Neuron (in vitro differentiated cells): ENCODE results near the gene ACTL10.
"Not testable (repeated sequence)": the region's sequence is repeated elsewhere in the genome, so short reads cannot be mapped to it uniquely, and the experiment has no call there.

Experiments
- H2AFZ ChIP-seq: one replicate; pipeline ENCODE4 v1.6.1; 2013; ENCODE audit warnings: low read depth, mild to moderate bottlenecking, inconsistent platforms, low read length, moderate library complexity
- H3K27me3 ChIP-seq: one replicate; pipeline ENCODE4 v1.6.1; 2013; ENCODE audit warnings: low read length; ENCODE audit not compliant: insufficient read depth
- H3K36me3 ChIP-seq: one replicate; pipeline ENCODE4 v1.6.1; 2013; ENCODE audit warnings: low read length; ENCODE audit not compliant: insufficient read depth
- H3K4me1 ChIP-seq: one replicate; pipeline ENCODE4 v1.6.1; 2013; ENCODE audit warnings: low read length; ENCODE audit not compliant: insufficient read depth
- H3K4me3 ChIP-seq: 2 replicates; pipeline ENCODE4 v1.5.1; 2013; ENCODE audit warnings: mild to moderate bottlenecking, low read length, moderate library complexity
- H3K9me3 ChIP-seq: one replicate; pipeline ENCODE4 v1.6.1; 2013; ENCODE audit warnings: low read length

ACTL10 gene

DNA sequence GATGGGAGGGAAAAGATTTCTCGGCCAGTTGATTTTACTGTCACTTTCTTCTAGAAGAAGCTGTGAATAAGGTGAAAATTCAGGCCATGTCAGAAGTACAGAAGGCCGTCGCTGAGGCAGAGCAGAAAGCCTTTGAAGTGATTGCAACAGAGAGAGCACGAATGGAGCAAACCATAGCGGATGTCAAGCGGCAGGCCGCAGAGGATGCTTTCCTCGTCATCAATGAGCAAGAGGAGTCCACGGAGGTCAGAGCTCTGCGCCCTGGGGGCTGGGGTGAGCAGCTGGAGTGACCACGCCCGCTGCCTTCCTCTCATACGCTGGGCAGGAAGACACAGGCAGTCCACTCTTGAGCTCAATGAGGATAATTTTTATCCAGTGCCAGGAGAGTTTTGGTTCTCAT lies 26.5 kb upstream of the ACTL10 start:
- no peaks in the 10 kb centered on the region for H3K4me1 ChIP-seq
- no peak overlapping the region for H3K4me3 ChIP-seq
- H3K9me3 ChIP-seq, result no peaks in the 10 kb centered on the region
- peaks cover 57% of the 10 kb centered on the region for H3K36me3 ChIP-seq
- H3K27me3 ChIP-seq, result no peaks in the 10 kb centered on the region
- H2AFZ ChIP-seq, result no peak overlapping the region

DNA sequence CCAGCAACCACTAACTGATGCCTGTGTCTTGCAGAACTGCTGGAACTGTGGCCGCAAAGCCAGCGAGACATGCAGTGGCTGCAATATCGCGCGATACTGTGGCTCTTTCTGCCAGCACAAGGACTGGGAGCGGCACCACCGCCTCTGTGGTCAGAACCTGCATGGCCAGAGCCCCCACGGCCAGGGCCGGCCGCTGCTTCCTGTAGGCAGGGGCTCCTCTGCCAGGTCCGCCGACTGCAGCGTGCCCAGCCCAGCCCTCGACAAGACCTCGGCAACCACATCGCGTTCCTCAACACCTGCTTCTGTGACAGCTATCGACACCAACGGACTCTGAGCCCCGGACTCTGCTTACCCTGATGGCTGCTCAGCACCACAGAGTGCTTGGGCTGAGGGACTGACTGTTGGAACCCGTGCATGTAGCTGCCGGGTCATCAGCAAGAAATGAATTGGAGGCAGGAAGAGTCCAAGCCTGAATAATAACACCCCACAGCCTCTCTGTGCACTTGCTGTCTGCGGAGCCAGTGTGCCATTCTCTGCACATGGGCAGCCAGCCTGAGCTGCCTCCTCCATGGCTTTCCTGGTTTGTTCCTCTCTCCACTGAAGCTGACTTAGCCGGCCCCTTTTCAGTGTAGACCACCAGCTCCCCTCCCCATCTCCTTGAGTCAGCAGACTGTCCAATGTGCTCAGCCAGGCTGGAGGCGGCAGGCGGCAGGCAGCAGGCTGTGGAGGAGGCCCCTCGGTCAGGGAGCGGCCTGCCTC lies 22.3 kb upstream of the ACTL10 start:
- no peaks in the 10 kb centered on the region for H3K27me3 ChIP-seq
- H3K36me3 ChIP-seq, result peaks cover 45% of the 10 kb centered on the region
- H2AFZ ChIP-seq, result no peak overlapping the region
- no peak overlapping the region for H3K4me3 ChIP-seq
- peaks cover 3% of the 10 kb centered on the region for H3K4me1 ChIP-seq
- H3K9me3 ChIP-seq, result no peaks in the 10 kb centered on the region

- no peak overlapping the region for H3K4me3 ChIP-seq
- no peaks in the 10 kb centered on the region for H3K27me3 ChIP-seq
- no peaks in the 10 kb centered on the region for H3K9me3 ChIP-seq
- H3K36me3 ChIP-seq, result peaks cover 42% of the 10 kb centered on the region
- H2AFZ ChIP-seq, result no peak overlapping the region
- peaks cover 3% of the 10 kb centered on the region for H3K4me1 ChIP-seq
These were observed 21.7 kb upstream of the ACTL10 start for GRCh38 chr20:33645072-33645358.

GRCh38 chr20:33645396-33645795 lies 21.3 kb upstream of the ACTL10 start:
- no peak overlapping the region for H3K4me3 ChIP-seq
- no peaks in the 10 kb centered on the region for H3K27me3 ChIP-seq
- H3K9me3 ChIP-seq, result no peaks in the 10 kb centered on the region
- peaks cover 39% of the 10 kb centered on the region for H3K36me3 ChIP-seq
- H2AFZ ChIP-seq, result no peak overlapping the region
- H3K4me1 ChIP-seq, result peaks cover 3% of the 10 kb centered on the region

DNA sequence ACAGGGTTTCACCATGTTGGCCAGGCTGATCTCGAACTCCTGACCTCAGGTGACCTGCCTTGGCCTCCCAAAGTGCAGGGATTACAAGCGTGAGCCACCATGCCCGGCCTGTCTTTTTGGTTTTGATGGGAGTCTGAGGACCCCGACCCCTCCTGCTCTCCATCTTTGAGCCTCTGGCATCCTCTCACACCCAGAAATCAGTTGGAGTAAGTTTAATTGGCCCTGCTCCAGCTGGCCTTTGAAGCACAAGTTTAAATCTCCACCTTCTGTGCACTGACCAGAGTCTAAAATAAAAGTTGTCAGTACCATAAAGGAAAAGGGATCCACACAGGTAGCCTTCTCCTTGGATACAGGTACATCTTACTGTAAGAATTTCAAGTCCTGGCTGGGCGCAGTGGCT lies 20.6 kb upstream of the ACTL10 start:
- H3K9me3 ChIP-seq, result no peaks in the 10 kb centered on the region
- no peak overlapping the region for H2AFZ ChIP-seq
- H3K27me3 ChIP-seq, result no peaks in the 10 kb centered on the region
- no peak overlapping the region for H3K4me3 ChIP-seq
- peaks cover 3% of the 10 kb centered on the region for H3K4me1 ChIP-seq
- H3K36me3 ChIP-seq, result peaks cover 37% of the 10 kb centered on the region

- H3K27me3 ChIP-seq, H3K9me3 ChIP-seq, H2AFZ ChIP-seq, H3K4me3 ChIP-seq, H3K4me1 ChIP-seq: not testable (repeated sequence)
- H3K36me3 ChIP-seq, result peaks cover 29% of the 10 kb centered on the region
These were observed 19.7 kb upstream of the ACTL10 start for GRCh38 chr20:33646959-33647602.

DNA sequence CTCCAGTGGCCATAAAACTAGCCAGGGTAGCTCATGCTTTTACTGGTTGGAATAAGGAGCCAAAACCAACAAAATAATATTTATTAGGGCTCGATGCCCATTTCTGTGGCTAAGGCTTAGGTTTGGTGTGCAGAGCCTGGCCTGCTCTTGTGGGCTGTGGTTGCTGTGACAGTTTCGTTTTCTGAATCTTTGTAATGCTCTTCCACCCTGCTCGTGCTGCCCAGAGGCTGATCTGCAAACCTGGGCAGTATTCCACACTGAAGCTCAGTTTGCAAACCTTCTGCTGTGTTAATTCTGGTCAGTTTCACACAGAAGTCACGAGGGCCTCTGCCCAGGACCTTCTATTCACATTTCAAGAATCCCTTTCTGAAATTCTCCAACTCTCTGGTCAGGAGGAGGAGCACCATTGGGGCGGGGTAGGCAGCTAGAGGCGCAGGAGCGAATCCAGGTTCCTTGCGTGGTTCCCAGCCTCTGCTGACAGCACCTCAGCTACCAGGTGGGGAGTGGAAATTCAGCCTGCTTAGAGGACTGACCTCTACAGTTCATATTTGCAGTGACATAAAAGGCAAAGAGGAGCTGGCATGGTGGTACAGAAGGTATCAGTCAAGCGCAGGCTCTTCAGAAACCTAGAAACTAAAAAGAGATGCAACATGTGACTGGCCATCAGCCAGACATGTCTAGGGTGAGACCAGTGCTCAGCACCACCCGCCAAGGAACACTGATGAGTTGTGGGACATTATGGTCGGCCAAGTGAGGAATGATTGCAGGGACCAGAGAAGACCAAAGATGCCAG lies 18.9 kb upstream of the ACTL10 start:
- Histone ChIP-seq H3K4me1 (peaks cover 3% of the 10 kb centered on the region), H3K27me3 (no peaks in the 10 kb centered on the region), H3K4me3 (no peak overlapping the region), H2AFZ (no peak overlapping the region), H3K36me3 (peaks cover 26% of the 10 kb centered on the region), H3K9me3 (no peaks in the 10 kb centered on the region)

DNA sequence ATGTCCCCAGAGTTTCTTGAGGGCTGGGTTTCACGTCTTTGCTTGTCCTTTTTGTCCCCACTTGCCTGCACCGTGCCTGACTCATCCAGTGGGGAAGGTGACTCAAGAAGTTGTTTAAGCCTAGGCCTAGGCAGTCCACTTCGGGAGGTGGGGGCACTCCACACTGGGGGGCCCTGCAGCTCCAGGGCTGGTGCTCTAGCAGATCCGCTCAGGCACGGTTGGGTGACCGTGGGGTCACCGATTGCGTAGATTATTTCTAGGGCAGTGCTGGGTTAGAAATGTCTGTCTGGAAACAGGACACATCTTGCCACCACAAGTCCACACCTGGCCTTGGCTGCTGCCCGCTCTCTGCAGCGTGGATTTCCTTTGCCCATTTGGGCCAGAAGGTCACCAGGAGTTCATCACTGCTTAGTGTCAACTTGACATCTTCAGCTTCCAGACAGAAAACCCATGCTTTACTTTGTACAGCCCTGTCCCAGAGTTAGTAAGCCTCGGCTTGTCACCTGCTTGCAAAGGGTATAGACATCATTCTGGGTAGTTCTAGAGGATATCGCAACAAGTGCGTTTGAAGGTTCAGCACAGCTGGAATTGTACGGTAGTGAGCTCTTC lies 18.2 kb upstream of the ACTL10 start:
- H2AFZ ChIP-seq, result no peak overlapping the region
- no peak overlapping the region for H3K4me3 ChIP-seq
- H3K27me3 ChIP-seq, result no peaks in the 10 kb centered on the region
- H3K4me1 ChIP-seq, result peaks cover 3% of the 10 kb centered on the region
- peaks cover 26% of the 10 kb centered on the region for H3K36me3 ChIP-seq
- H3K9me3 ChIP-seq, result no peaks in the 10 kb centered on the region

DNA sequence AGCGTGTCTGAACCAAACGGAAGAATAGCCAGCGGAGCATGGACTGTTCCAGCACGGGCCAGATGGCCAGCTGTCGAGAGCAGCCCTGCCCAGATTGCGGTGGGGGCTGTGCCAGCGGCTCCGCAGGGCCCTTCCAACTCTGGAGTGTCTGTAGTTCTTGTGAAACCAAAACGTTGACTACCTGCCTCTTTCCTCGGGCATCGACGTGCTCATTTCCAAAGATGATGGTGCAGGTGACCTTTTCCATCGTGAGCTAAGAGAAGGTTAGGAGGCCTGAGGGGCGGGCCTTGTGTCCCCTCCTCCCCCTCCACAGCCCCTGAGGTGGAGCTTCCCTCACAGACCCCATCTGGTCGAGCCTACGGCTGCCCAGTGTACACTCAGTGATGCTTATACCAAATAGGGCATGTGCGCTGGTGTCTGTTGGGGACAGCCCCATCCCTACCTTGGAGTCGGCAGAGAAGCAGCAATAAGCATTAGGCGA lies 17.5 kb upstream of the ACTL10 start:
- Histone ChIP-seq H3K4me1 (peaks cover 3% of the 10 kb centered on the region), H3K27me3 (no peaks in the 10 kb centered on the region), H2AFZ (no peak overlapping the region), H3K36me3 (peaks cover 21% of the 10 kb centered on the region), H3K4me3 (no peak overlapping the region), H3K9me3 (no peaks in the 10 kb centered on the region)

GRCh38 chr20:33650111-33650752 lies 16.5 kb upstream of the ACTL10 start:
- Histone ChIP-seq H3K27me3 (no peaks in the 10 kb centered on the region), H3K4me3 (no peak overlapping the region), H3K9me3 (no peaks in the 10 kb centered on the region), H3K4me1 (peaks cover 3% of the 10 kb centered on the region), H3K36me3 (peaks cover 11% of the 10 kb centered on the region), H2AFZ (no peak overlapping the region)

GRCh38 chr20:33650753-33651561 lies 15.8 kb upstream of the ACTL10 start:
- no peak overlapping the region for H3K4me3 ChIP-seq
- no peaks in the 10 kb centered on the region for H3K9me3 ChIP-seq
- H3K36me3 ChIP-seq, result peaks cover 7% of the 10 kb centered on the region
- peaks cover 3% of the 10 kb centered on the region for H3K4me1 ChIP-seq
- no peak overlapping the region for H2AFZ ChIP-seq
- no peaks in the 10 kb centered on the region for H3K27me3 ChIP-seq

DNA sequence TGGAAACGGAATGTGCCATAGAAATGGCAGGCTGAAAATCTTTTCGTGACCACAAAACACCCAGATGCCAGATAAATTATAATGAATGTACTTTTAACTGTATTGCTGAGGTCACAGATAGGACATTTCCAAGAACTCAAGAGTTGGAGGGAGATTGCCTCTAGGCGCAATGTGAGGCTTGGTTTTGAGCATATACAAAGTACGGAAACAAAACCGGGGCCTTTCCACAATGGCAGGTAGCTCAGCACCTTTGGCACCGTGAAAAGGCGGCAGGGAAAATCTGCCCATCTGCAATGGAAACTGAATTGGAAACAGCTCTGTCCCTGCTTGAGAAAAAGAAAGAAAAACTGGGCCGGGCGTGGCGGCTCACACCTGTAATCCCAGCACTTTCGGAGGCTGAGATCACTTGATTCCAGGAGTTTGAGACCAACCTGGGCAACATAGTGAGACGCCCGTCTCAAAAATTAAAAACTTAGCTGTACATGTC lies 15.1 kb upstream of the ACTL10 start:
- H3K27me3 ChIP-seq, result no peaks in the 10 kb centered on the region

More for the DNA sequence above, 15.1 kb upstream of the ACTL10 start:
- Histone ChIP-seq H3K4me1 (peaks cover 3% of the 10 kb centered on the region), H3K36me3 (peaks cover 7% of the 10 kb centered on the region), H2AFZ (no peak overlapping the region), H3K9me3 (no peaks in the 10 kb centered on the region), H3K4me3 (no peak overlapping the region)
